GM18858 (cell line): Measurements from ENCODE around the gene CRTAC1.

Experiments used
- ATAC-seq: cut with Tn5 transposase; IDR thresholded peaks from one replicate; pipeline ENCODE4 v1.9.1; 2021; ENCODE audit not compliant: unreplicated experiment

CRTAC1 gene

DNA sequence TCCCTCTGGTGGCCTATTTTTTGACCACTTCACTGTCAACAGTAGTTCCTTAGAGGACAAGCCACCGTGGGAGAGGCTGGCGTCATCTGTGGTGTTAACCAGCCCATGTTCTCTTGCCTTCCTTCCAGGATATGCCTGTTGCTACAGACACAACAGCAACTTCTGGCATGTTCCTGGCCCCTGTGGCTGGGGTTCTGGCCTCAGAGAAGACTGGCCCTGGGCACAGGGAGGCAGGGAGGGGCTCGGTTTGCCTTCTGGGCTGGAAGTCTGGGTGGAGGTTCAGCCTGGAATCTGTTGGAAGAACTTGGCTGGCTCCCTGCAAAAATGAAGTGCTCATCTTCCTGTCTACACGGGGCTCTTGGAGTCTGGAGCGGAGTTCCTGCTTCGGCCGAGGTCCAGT lies 155.0 kb downstream of the CRTAC1 start:
- ATAC-seq = no peak

DNA sequence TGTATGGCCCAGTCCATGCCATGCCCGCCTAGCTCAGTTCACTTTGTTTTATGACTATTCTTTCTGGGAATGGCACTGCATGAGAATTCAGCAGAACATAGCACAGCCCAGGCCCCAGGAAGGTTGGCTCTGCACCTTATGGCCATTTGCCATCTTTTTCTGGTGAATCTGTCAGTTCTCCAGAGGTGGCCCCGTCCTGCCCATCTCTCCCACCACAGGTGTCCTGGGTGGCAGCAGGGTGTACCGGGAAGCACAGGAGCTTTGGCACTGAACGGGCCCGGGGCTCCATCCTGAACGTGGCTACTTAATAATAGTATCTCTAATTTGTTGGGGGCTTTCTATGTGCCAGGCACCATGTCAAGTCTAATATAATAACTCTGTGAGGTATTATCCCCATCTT lies 156.1 kb downstream of the CRTAC1 start:
- ATAC-seq = no peak

- ATAC-seq = no peak
Measured at GRCh38 chr10:97873569-97873968, 156.9 kb downstream of the CRTAC1 start.

- no peak for ATAC-seq
Measured at GRCh38 chr10:97870990-97871389, 159.4 kb downstream of the CRTAC1 start.

GRCh38 chr10:97869091-97870042 lies 161.1 kb downstream of the CRTAC1 start:
- peak; percentile 95 for ATAC-seq

GRCh38 chr10:97868134-97868685 lies 162.2 kb downstream of the CRTAC1 start:
- ATAC-seq = no peak

- ATAC-seq = no peak
Measured at GRCh38 chr10:97867220-97867800, 163.1 kb downstream of the CRTAC1 start.

GRCh38 chr10:97866524-97867219 lies 163.7 kb downstream of the CRTAC1 start:
- no peak for ATAC-seq

DNA sequence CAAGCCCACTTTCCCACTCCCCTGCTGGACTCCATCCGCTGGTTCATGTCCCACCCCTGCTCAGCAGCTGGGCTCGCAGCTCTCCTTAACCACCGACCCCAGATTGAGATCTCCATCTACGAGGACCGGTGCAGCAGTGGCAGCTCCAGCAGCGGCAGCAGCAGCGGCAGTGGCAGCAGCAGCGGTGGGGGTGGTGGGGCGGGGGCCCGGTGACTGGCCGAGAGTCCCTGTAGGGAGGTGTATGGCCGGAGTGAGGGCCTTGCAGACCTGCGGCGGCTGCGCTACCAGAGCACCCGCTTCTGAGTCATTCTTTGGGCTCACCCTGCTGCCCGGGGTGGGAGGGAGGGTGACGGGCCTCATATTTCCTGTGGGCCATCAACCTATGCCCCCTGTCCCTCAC lies 164.9 kb downstream of the CRTAC1 start:
- no peak for ATAC-seq

GRCh38 chr10:97863808-97864207 lies 166.6 kb downstream of the CRTAC1 start:
- ATAC-seq = no peak

DNA sequence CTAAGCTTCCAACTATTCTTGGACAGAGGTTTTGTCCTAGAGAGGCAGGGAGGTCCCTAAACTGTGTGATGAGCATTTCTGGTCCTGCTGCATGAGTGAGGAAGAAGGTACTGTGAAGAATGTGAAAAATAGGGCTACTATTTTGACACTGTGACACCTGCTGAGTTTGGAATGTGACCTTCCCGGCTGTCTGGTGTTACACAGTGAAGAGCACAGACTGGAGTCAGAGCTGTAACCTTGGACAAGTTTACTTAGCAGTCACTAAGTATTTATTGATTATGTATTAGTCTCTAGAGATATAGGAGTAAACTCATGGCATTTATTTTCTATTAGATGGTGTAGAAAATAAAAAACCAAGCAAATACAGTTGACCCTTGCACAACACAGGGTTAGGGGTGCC lies 168.5 kb downstream of the CRTAC1 start:
- ATAC-seq = no peak

GRCh38 chr10:97861097-97861750 lies 169.2 kb downstream of the CRTAC1 start:
- ATAC-seq = no peak

- ATAC-seq = no peak
Measured at GRCh38 chr10:97858001-97858439, 172.4 kb downstream of the CRTAC1 start.

GRCh38 chr10:97854743-97855142 lies 175.7 kb downstream of the CRTAC1 start:
- ATAC-seq = no peak

- no peak for ATAC-seq
Measured at GRCh38 chr10:97852840-97853405, 177.5 kb downstream of the CRTAC1 start.

- no peak for ATAC-seq
Measured at GRCh38 chr10:97852277-97852676, 178.1 kb downstream of the CRTAC1 start.

DNA sequence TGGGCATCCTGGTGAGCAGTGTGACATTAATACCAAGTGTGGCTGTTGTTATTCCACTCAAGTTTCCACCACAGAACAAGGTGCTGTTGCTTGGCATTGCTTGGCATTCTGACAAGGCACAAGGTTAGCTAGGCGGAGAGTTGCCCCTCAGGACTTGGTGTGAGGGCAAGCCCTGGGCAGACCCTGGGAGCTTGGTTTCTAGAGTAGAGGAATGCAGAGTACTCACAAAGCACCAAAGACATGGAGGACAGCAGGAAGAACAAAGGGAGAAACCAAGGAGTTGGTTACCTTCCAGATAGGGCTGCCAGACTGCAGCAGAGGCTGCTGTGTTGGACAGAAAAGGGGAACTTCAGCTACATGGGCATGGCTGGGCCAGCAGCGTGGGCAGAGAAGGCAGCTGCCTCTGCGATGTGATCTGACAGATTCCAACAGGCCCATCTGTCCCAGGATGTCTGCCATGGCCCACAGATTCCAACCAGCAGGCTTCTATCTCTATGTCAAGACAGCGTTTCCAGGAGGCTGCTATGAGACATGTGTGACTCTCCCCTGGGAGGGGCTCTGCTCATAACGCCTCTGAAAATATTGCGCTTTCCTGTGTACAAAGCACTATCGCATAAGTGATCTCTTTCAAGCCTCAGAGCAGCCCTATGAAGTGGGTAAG lies 178.9 kb downstream of the CRTAC1 start:
- no peak for ATAC-seq

GRCh38 chr10:97850446-97850845 lies 180.0 kb downstream of the CRTAC1 start:
- ATAC-seq = no peak

DNA sequence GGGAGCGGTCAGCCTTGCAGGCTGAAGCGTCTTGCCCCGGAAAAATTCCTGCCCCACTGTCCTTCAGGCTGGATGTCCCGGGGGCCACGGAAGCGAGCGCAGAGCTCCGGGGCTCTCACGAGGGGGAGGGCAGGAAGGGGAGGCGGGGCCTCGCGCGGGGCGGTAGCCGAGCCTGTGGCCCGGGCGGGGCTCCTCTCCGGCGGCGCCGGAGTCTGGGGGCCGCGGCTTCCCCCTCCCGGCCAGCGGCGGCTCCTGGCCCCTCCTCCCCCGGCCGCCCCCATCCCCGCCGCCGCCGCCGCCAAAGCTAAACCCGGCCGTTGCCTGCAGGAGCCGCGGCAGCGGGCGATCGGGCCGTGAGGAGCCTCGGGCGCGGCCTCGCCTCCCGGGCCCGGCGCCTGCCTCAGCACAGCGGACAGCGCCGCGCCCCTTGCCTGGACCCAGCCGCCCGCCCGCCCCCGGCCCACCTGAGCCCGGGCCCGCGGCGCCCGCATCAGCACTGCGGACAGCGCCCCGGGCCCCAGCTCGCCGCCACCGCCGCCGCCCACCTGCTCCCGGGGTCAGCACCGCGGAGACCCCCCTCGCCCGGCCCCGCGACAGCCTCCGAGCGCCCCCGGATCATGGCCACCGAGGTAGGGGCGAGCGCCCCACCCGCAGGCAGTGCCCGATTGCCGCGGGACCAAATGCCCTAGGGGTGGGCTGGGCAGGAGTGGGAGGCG lies 180.6 kb downstream of the CRTAC1 start, which contains the start of gene GOLGA7B:
TSS of gene GOLGA7B (plus strand) at position 157 of the 716 bp plus-strand sequence. CDS start at position 618, 461 bp downstream.
- no peak for ATAC-seq
